SU-DHL-6 (cell line): ENCODE data around the gene TRDMT1.

Experiments
- H2AFZ ChIP-seq: fragments of 200-600 bp; sonication (generic); 2 replicates; pipeline ENCODE4 v1.6.1; 2014; ENCODE audit warnings: low read depth, mild to moderate bottlenecking, moderate library complexity, mixed read lengths, antibody characterized with exemption, low read length; ENCODE audit not compliant: severe bottlenecking
- H3F3A ChIP-seq: fragments of 200-600 bp; shearing (Covaris generic); 2 replicates; pipeline ENCODE4 v1.6.0; 2016; ENCODE audit warnings: antibody characterized with exemption, mild to moderate bottlenecking; ENCODE audit not compliant: insufficient read depth
- H3K27ac ChIP-seq: fragments of 200-600 bp; sonication (generic); 2 replicates; pipeline ENCODE4 v1.5.1; 2016; ENCODE audit warnings: low read depth, mild to moderate bottlenecking, low read length, moderate library complexity, mixed read lengths
- H3K27me3 ChIP-seq: fragments of 200-600 bp; sonication (generic), shearing (Covaris generic); 2 replicates; pipeline ENCODE4 v1.6.0; 2014; ENCODE audit warnings: mild to moderate bottlenecking, low read length
- H3K36me3 ChIP-seq: fragments of 200-600 bp; sonication (generic); 2 replicates; pipeline ENCODE4 v1.6.1; 2014; ENCODE audit warnings: mild to moderate bottlenecking, low read length, mixed read lengths
- H3K4me2 ChIP-seq: fragments of 300-600, 200-600 bp; shearing (Covaris generic), sonication (generic); 2 replicates; pipeline ENCODE4 v1.6.0; 2014; ENCODE audit warnings: low read length, low read depth, mild to moderate bottlenecking; ENCODE audit not compliant: poor library complexity, severe bottlenecking
- H3K4me3 ChIP-seq: fragments of 200-600 bp; sonication (generic); 2 replicates; pipeline ENCODE4 v1.5.1; 2014; ENCODE audit warnings: antibody characterized with exemption, low read length, mild to moderate bottlenecking, mixed read lengths; ENCODE audit not compliant: insufficient read depth, poor library complexity, severe bottlenecking
- H3K79me2 ChIP-seq: fragments of 200-600 bp; sonication (generic); 2 replicates; pipeline ENCODE4 v1.6.1; 2014; ENCODE audit warnings: mild to moderate bottlenecking, low read length, moderate library complexity; ENCODE audit not compliant: insufficient read depth
- H3K9ac ChIP-seq: fragments of 200-600 bp; sonication (generic); 2 replicates; pipeline ENCODE4 v1.7.0; 2014; ENCODE audit warnings: mild to moderate bottlenecking, low read length
- H3K9me2 ChIP-seq: fragments of 200-600 bp; sonication (generic); replicated peaks from 2 replicates; pipeline ENCODE4 v1.6.1; 2014; ENCODE audit warnings: low read length; ENCODE audit not compliant: insufficient read depth
- H3K9me3 ChIP-seq: fragments of 200-600 bp; sonication (generic); 2 replicates; pipeline ENCODE4 v1.6.1; 2014; ENCODE audit warnings: low read length, mixed read lengths; ENCODE audit not compliant: insufficient read depth
- H4K20me1 ChIP-seq: fragments of 200-600 bp; sonication (generic); 2 replicates; pipeline ENCODE4 v1.6.1; 2014; ENCODE audit warnings: low read depth, mild to moderate bottlenecking, antibody characterized with exemption, low read length, moderate library complexity, mixed read lengths
- CTCF ChIP-seq: fragments of 200-600 bp; sonication (generic); IDR thresholded peaks from one replicate; pipeline ENCODE4 v1.5.1; 2017; ENCODE audit warnings: antibody characterized with exemption, mild to moderate bottlenecking, low read length, moderate library complexity; ENCODE audit not compliant: insufficient read depth, poor library complexity, severe bottlenecking
- EZH2phosphoT487 ChIP-seq: fragments of 200-600 bp; sonication (generic), shearing (Covaris generic); conservative IDR thresholded peaks from 2 replicates; pipeline ENCODE4 v1.6.1; 2018; ENCODE audit warnings: mild to moderate bottlenecking, antibody characterized with exemption, low read length, moderate library complexity, mixed read lengths

Gene TRDMT1

GRCh38 chr10:17181110-17181509 is 20.4 kb downstream of the TRDMT1 start:
- Histone ChIP-seq H3K9me2 (no peaks in the 10 kb centered on the region), H3K79me2 (no peaks in the 10 kb centered on the region), H3K4me2 (no peak overlapping the region), H3K36me3 (no peaks in the 10 kb centered on the region), H3F3A (no peaks in the 10 kb centered on the region), H2AFZ (no peak overlapping the region), H3K27me3 (no peaks in the 10 kb centered on the region), H3K4me3 (no peak overlapping the region), H3K9ac (no peak overlapping the region), H3K9me3 (no peaks in the 10 kb centered on the region), H4K20me1 (no peaks in the 10 kb centered on the region), H3K27ac (no peak overlapping the region)
- TF ChIP-seq CTCF (no peak), EZH2phosphoT487 (no peak)

GRCh38 chr10:17179002-17179401 is 22.5 kb downstream of the TRDMT1 start:
- Histone ChIP-seq H3K27ac (no peak overlapping the region), H3K4me3 (no peak overlapping the region), H4K20me1 (no peaks in the 10 kb centered on the region), H3K79me2 (no peaks in the 10 kb centered on the region), H3F3A (no peaks in the 10 kb centered on the region), H2AFZ (no peak overlapping the region), H3K9ac (no peak overlapping the region), H3K4me2 (no peak overlapping the region), H3K9me2 (no peaks in the 10 kb centered on the region), H3K27me3 (no peaks in the 10 kb centered on the region), H3K36me3 (no peaks in the 10 kb centered on the region), H3K9me3 (no peaks in the 10 kb centered on the region)
- TF ChIP-seq EZH2phosphoT487 (no peak), CTCF (no peak)

GRCh38 chr10:17178006-17178405 is 23.5 kb downstream of the TRDMT1 start:
- no peaks in the 10 kb centered on the region for H3K9me2 ChIP-seq
- no peak overlapping the region for H3K27ac ChIP-seq
- no peaks in the 10 kb centered on the region for H3K27me3 ChIP-seq
- H3K9ac ChIP-seq: no peak overlapping the region
- H2AFZ ChIP-seq: no peak overlapping the region
- H3K4me3 ChIP-seq: no peak overlapping the region
- H3K36me3 ChIP-seq: no peaks in the 10 kb centered on the region
- H4K20me1 ChIP-seq: no peaks in the 10 kb centered on the region
- H3K79me2 ChIP-seq: no peaks in the 10 kb centered on the region
- no peak for TF ChIP-seq EZH2phosphoT487
- TF ChIP-seq CTCF: no peak
- H3F3A ChIP-seq: no peaks in the 10 kb centered on the region
- no peak overlapping the region for H3K4me2 ChIP-seq
- H3K9me3 ChIP-seq: no peaks in the 10 kb centered on the region
